DMS153 treated with DMSO at 0.1 percent for 48 hours (cell line): ENCODE data around the gene ARSK.
A peak's percentile ranks its signal among the peaks of the same experiment; 100 is the strongest.
"Not testable (repeated sequence)": the region's sequence is repeated elsewhere in the genome, so short reads cannot be mapped to it uniquely, and the experiment has no call there.

Experiments used
- DNase-seq: peaks from one replicate; lab custom pipeline; 2025; ENCODE audit not compliant: unreplicated experiment; lab: John Stamatoyannopoulos, UW

Gene ARSK

GRCh38 chr5:95646226-95646568 lies 91.3 kb downstream of the ARSK start:
- DNase-seq, result not testable (repeated sequence)

- DNase-seq, result peak; percentile 59
Observed at GRCh38 chr5:95646569-95647431, 91.9 kb downstream of the ARSK start, which contains the start of gene RFESD. Gene RFESD, plus strand, starts transcription at chr5:95646777. Its CDS starts 5,495 bp downstream, at chr5:95652272.

DNA sequence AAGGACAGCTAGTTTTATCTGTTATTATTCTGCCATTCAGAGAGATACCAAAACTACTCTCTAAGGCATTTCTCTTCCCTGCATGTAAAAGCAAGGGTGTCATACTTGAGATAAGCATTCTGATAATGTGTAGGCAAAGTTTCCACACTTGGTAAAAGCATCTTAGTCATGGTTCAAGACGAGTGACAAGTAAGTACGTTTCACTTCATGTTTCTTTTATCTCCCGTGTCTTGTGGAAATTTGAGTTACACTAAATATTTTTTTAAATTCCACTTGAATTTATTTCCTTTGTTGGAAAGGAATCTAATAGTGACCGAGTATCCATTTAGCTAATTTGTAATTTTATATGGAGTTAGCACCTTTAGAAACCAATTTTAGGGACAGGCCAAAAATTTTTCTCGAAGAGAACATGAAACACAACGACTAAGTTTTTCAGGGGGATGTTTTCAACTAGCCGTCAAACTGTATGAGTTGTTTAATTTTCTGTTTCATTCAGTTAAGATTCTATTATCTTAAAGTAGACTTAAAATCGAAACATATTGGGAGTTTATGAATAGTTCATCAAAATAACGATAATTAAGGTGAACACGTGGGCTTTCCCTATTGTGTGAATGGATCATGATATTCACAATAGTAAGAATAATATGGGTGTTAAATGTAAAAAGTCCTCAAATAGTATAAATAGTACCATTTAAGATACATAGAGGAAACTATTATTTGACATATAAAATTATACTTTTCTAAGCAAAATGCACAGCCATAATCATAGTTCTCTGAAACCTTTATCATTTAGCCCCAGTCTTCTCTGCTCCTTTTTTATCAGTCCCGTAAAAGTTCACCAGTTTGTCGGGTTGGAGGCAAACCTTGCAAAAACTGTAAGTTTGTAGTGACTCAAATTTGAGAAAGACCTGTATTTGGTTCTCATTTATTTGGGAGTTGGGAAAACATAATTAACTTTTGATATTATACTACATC lies 93.3 kb downstream of the ARSK start:
- DNase-seq, result no peak

- DNase-seq, result no peak
Observed at GRCh38 chr5:95649274-95649673, 94.4 kb downstream of the ARSK start.

- no peak for DNase-seq
Observed at GRCh38 chr5:95649842-95650620, 95.1 kb downstream of the ARSK start.

GRCh38 chr5:95652849-95653248 lies 97.9 kb downstream of the ARSK start:
- no peak for DNase-seq

- no peak for DNase-seq
Observed at GRCh38 chr5:95654196-95654595, 99.3 kb downstream of the ARSK start.
